ENCODE data around the gene COL4A2. TPM values are rescaled to one million over a fixed set of nuclear protein-coding genes. Genes with fewer than 3 reads are reported as not detected.

Gene COL4A2
- total and polyA plus RNA-seq, 12 donors: 70.9 to 1,589 (median 171) TPM

GRCh38 chr13:110420626-110421025 lies 113.5 kb downstream of the COL4A2 start:
- Histone ChIP-seq H3K27ac (no peak overlapping the region), H3K27me3 (no peaks in the 10 kb centered on the region), H3K4me1 (replicated peaks in 1 of 2) (peaks cover 11 to 25% of the 10 kb centered on the region in 2 donors), H3K9me3 (replicated peaks in 1 of 3) (no peaks in the 10 kb centered on the region), H3K4me3 (no peak overlapping the region), H3K36me3 (replicated peaks in 1 of 2) (no peaks in the 10 kb centered on the region)
- whole genome bisulfite sequencing, 4 donors: 56 to 73% (median 62%) methylated on average over 6 of the region's 6 CpGs
- DNase-seq: peak in 1 of 7 donors; percentile 54
- intact Hi-C loops (cut with DNase I): loop anchor here in 1 of 2 donors (5.0 kb wide), 1 partner anchor 183 kb away; no protein-coding TSS in a partner anchor
- no peak for TF ChIP-seq POLR2A (IDR thresholded peaks at IDR 0.05)
- no peak for TF ChIP-seq CTCF (IDR thresholded peaks at IDR 0.05)

GRCh38 chr13:110421061-110421460 lies 114.0 kb downstream of the COL4A2 start:
- intact Hi-C loops (cut with DNase I): loop anchor here in 1 of 2 donors (5.0 kb wide), 1 partner anchor 184 kb away; no protein-coding TSS in a partner anchor
- TF ChIP-seq POLR2A (IDR thresholded peaks at IDR 0.05) (no peak), CTCF (IDR thresholded peaks at IDR 0.05) (no peak)
- Histone ChIP-seq H3K36me3 (replicated peaks in 1 of 2) (no peaks in the 10 kb centered on the region), H3K4me3 (no peak overlapping the region), H3K27ac (peak overlapping the region in 1 of 5 donors; percentile 21), H3K27me3 (no peaks in the 10 kb centered on the region), H3K9me3 (replicated peaks in 1 of 3) (no peaks in the 10 kb centered on the region), H3K4me1 (replicated peaks in 1 of 2) (peaks cover 11 to 21% of the 10 kb centered on the region in 2 donors)
- no peak for DNase-seq
- WGBS, 4 donors: 66 to 89% (median 79%) methylated on average over 4 of the region's 4 CpGs

GRCh38 chr13:110421696-110422385 lies 114.8 kb downstream of the COL4A2 start:
- 83 to 92% (median 88%) methylated on average over 11 of the region's 11 CpGs for WGBS, 4 donors
- intact Hi-C loops (cut with DNase I): loop anchor here in 1 of 2 donors (5.0 kb wide), 1 partner anchor 185 kb away; no protein-coding TSS in a partner anchor
- H3K27me3 ChIP-seq: no peaks in the 10 kb centered on the region

More at GRCh38 chr13:110421696-110422385, 114.8 kb downstream of the COL4A2 start:
- Histone ChIP-seq H3K4me3 (no peak overlapping the region), H3K9me3 (replicated peaks in 1 of 3) (no peaks in the 10 kb centered on the region), H3K27ac (no peak overlapping the region), H3K36me3 (replicated peaks in 1 of 2) (no peaks in the 10 kb centered on the region), H3K4me1 (replicated peaks in 1 of 2) (peaks cover 6 to 14% of the 10 kb centered on the region in 2 donors)
- DNase-seq: no peak
- TF ChIP-seq CTCF (IDR thresholded peaks at IDR 0.05) (no peak), POLR2A (IDR thresholded peaks at IDR 0.05) (no peak)
